Stimulated activated CD8-positive, alpha-beta memory T cell treated with anti-CD3 and anti-CD28 coated beads, Interleukin-7, amount 100 ng/mL, for 24 hours (primary cell): ENCODE measurements around the gene INVS.
"Not testable (repeated sequence)": the region's sequence is repeated elsewhere in the genome, so short reads cannot be mapped to it uniquely, and the experiment has no call there.

ENCODE experiments used
- DNase-seq: peaks from one replicate; pipeline ENCODE4 v3.0.0-alpha.2; 2020; ENCODE audit warnings: low read depth

INVS gene

DNA sequence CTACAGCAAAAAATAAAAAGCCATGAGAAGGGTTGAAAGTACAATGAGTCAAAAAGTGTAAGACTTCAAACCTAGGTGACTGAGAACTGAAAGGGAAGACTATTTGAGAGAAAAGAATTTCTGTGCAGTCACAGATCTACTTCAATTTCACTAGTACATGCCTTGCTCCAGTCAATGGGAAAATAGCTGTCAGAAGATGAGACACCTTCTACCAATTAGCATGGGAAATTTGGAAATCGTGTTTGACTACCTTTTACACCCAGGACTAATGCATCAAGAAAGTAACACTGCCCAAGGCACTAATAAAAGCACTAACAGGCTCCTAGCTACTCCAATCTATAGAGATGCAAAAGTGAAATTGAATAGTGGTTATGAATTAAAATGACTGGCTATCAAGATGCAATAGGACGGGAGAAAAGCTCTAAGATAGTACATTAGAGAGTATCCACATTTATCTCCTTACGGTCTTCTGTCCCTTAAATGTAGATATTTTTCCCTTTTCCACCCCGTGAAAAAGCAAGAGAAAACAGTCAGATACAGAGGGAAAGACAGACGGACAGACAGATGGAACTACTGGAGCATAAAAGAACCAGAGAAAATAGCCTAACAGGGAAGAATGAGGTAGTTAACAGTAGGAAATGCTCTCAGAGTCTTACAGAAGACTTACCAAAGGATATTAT lies 15.5 kb upstream of the INVS start:
- DNase-seq: no peak

DNA sequence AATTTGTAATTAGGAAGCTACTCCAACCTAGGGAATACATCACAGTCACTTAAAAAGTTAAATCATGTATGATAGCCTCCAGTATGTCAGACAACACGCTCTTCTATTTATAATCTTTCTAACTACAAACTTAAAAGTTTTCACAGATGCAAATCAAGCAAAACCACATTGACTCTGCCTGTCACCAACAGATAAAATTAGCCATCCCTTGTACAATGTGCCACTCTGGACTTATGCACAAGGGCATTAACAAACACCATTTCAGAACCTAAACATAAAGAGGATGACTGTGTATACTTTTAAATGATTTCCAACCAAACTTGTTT lies 15.0 kb upstream of the INVS start:
- DNase-seq: no peak

DNA sequence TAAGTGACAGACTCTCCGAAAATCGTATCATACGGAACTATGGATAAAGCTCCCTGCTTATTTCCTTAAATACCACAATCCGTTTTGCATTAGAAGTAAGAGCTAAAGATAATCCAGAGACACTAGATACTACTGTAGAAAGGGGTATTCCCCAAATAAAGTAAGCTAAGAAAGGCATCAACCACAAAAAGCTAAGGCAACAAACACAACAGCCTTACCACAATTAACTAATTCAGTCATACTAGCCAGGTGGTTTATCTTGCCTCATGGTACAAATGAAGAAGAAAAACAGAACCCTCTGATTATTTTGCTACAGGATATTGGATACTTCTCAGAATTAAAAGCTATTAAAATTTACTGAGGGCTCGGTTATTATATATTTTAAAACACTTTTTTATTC lies 14.3 kb upstream of the INVS start:
- DNase-seq: no peak

DNA sequence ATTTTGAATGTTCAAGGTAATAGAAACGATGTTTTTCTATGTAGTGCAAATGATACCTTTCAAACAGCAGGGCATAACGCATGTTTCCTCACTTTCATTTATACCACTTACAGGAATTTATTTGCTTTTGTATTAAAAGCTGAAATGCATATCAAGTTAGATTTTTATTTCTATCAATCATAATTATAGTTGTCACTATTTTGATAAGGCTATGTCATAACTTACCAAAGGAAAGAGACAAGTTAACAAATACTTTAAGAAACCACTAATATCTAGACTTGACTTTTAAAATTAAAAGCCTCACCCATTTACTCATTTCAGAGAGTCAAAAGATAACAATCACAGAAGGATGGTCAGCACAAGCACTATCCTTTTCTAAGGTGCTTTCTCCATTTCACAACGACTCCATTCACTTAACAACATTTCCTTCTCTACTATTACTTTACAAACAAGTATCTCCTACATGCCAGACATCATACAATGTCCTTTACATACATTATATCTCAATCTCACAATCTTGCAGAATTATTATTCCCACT lies 12.9 kb upstream of the INVS start:
- DNase-seq: no peak

DNA sequence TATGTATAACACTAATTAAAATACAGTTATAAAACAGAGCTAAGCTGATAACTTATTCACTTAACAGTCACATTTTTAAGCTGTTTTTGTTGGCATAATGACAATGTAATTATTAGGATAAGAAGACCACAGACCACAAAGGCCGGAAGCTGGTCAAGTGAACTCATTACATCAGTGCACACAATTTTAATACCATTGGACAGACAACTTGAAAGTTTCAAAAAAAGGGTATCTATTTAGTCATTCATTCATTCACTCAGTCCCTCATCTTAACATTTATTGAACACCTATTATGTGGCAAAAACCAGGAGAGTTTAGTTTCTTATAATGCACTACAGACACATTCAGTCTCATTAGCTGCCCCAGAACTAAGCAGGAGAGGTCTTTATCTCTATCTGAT lies 11.8 kb upstream of the INVS start:
- no peak for DNase-seq

- DNase-seq: no peak
Measured at GRCh38 chr9:100088202-100088601, 10.8 kb upstream of the INVS start.

DNA sequence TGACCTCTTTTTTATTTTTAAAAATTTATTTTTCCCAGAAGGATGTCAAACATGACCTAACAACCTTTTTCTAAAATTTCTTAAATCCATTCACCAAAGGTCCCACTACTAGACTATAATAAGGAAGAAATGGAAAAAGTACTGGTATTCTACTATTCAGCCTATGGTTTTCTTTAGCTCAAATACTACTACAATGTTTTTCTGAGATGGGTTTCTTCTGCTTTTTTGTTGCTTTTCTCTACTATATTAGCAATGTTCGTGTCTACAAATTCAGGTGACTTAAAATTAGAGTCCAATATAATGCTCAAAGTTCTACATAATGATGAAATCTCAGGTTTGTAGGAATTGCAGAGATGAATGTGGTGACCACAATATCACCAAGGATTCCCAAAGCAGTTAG lies 8.2 kb upstream of the INVS start:
- DNase-seq: no peak

DNA sequence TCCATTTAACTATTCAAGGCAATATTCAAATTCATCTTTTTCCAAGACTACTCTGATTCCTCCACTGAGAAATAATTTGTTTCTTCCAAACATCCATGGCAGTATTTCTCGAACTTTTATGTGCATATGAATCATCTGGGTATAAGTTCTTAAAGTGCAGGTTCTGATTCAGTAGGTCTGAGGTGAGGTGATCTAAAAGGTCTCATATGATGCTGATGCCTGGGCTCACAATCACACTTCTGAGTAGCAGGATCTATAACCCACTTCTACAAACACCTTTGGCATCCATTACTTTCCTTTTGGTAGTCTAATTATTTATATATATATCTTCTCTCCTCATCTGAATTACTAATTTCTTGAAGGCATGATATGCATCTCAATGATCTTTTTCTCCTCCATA lies 7.4 kb upstream of the INVS start:
- no peak for DNase-seq

GRCh38 chr9:100092066-100092465 lies 7.0 kb upstream of the INVS start:
- no peak for DNase-seq

DNA sequence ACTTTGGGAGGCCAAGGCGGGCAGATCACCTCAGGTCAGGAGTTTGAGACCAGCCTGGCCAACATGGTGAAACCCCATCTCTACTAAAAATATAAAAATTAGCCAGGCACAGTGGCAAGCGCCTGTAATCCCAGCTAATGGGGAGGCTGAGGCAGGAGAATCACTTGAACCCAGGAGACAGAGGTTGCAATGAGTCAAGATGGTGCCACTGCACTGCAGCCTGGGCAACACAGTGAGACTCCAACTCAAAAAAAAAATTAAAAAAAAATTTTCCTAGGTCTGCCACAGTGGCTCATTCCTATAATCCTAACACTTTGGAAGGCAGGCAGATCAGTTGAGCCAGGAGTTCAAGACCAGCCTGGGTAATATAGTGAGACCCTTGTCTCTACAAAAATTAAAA lies 4.6 kb upstream of the INVS start:
- DNase-seq: not testable (repeated sequence)

DNA sequence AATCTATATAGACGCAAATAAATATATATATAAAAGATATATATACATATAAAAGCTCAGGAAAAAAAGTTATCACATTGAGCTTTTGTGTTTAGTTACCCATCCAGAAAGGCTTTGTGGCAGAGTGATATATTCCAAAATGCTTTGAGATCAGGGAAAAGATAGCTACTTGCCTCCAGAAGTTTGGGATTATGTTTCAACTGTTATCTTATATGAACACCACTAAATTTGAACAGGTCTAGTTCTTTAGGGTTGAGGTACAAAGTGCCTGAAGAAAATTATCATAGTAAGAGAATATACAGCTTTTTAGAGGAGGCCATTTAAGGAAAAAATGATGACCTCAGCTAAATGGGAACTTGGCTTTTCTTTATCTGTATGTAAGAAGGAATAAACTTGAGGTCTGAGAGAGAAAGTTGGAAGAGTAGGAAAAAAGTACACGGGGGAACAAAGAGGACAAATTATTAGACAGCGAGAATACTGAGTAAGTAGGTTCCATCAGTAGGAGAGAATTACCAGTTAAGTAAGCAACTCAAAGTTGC lies 2.6 kb upstream of the INVS start:
- no peak for DNase-seq

DNA sequence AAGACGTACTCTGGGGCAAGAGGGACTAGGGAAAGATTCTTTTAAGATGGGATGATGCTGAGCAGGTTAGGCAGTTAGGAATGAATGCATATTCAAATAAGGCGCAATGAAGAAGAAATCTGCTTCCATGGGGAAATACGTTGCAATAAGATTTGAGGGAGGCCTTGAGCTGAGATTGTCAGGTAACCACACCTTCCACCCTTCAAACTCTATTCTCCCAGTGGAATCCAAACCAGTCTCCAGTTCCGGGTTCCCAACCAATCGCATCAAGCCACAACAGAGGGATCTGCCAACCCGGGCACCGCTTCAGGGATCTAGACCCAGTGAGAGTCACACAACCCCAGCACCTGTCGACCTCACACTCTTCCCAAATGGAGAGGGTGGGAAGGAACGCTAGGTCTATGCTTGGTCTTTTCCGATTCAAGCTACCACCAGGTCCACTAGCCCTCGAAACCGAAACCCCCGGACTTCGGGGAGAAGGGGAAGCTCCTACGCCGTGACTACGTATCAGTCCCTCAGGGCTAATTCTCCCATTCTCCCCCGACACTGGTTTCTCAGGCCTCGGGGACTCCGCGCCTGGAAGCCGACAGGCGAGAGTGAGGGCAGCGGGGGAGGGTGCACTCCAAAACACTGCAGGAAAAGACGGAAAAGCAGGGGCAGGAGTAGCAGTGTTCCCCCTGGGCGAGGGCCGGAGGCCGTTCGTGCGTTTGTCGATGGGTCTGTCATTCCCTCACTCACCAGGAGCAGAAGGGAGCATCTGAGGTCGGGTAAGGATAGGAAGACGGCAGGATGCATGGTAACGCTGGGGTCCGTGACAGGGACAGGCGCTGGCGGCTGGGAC lies 777 bp upstream of the INVS start:
- DNase-seq: no peak

GRCh38 chr9:100099722-100100042 lies 639 bp downstream of the INVS start:
- no peak for DNase-seq

GRCh38 chr9:100100146-100100667 lies 1.2 kb downstream of the INVS start:
- DNase-seq: no peak

DNA sequence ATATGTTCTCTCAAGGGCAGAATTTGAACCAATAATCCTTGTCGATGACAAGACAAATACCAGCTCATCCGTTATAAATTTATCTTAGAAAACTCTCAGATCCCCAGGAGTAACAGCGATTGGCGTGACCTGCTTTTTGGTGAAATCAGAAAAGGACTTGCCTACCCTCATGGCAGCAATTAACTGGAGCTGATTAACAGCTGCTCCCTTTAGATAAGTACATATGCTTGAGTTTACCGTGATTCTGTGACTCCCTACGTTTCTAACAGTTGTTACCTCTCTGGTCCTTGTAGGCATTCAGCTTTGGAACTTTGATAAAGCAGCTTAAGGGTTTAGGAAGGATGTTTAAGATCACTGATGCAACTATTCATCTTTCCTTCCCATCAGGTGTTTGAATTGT lies 2.6 kb downstream of the INVS start:
- DNase-seq: no peak

GRCh38 chr9:100104314-100104713 lies 5.3 kb downstream of the INVS start:
- no peak for DNase-seq

- no peak for DNase-seq
Measured at GRCh38 chr9:100105861-100106260, 6.8 kb downstream of the INVS start.

- no peak for DNase-seq
Measured at GRCh38 chr9:100106616-100107015, 7.6 kb downstream of the INVS start.

- no peak for DNase-seq
Measured at GRCh38 chr9:100108559-100108958, 9.5 kb downstream of the INVS start.

DNA sequence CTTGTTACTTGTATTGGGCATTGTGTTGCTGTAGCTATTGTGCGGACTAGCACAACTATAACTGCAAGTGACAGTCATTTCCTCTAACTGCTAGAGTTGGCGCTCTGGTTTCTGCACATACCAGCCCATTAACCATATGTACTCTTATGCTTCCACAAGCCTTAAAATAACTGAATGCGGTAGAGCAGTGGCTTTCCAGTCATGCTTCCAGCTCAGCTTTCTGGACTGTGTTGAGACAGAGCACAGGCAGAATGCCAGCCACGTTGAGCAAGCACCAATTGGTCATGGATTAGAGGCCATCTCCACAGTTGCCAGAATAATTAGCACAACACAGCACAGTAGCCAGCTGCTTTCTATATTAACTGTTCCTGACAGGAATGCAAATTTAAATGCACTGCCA lies 12.2 kb downstream of the INVS start:
- no peak for DNase-seq

- no peak for DNase-seq
Measured at GRCh38 chr9:100112677-100113336, 13.8 kb downstream of the INVS start.

DNA sequence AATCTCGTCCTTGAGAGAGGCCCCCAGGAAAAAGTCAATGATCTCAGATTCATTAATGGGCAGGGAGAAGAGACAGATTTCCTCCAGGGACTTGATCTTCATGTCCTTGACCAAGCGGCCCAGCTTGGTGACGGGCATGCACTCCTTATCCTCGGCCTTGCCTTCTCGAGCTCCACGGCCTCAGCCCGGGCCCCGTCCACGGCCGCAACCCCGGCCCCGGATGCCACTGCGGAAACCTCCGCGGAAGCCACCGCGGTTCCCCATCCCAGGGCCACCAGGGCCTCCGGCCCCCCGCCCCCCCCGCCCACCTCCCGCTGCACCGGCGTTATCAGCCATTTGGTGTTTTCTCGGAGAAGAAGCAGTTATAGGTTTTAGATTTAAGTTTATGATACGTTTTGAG lies 18.3 kb downstream of the INVS start:
- no peak for DNase-seq

GRCh38 chr9:100120286-100120685 lies 21.2 kb downstream of the INVS start:
- no peak for DNase-seq
